Epithelial cell of proximal tubule (primary cell): ENCODE data around the gene LGI2. TPM values are rescaled to one million over a fixed set of nuclear protein-coding genes. Genes with fewer than 3 reads are reported as not detected.
"Not testable (repeated sequence)": the region's sequence is repeated elsewhere in the genome, so short reads cannot be mapped to it uniquely, and the experiment has no call there.

Experiments
- DNase-seq: peaks from one replicate; pipeline ENCODE4 v3.0.0-alpha.2; 2011; ENCODE audit warnings: low read depth
- H3K4me3 ChIP-seq: 2 replicates; pipeline ENCODE4 v1.5.1; 2011; ENCODE audit warnings: low read depth, mild to moderate bottlenecking, low read length
- total RNA-seq: library from RNA; depleted of rRNA; stranded (reverse); fragments of >200 nt; gene quantifications from 2 replicates; pipeline ENCODE4 v1.2.3, GENCODE V29; 2015
- TF ChIP-seq, protein P1 (sequence below): conservative IDR thresholded peaks from 2 replicates; pipeline ENCODE4 v1.5.1; 2012; ENCODE audit warnings: low read depth, mild to moderate bottlenecking, low read length

The LGI2 gene
- total RNA-seq, 1 donor from 2014 or later = 2.5 TPM

DNA sequence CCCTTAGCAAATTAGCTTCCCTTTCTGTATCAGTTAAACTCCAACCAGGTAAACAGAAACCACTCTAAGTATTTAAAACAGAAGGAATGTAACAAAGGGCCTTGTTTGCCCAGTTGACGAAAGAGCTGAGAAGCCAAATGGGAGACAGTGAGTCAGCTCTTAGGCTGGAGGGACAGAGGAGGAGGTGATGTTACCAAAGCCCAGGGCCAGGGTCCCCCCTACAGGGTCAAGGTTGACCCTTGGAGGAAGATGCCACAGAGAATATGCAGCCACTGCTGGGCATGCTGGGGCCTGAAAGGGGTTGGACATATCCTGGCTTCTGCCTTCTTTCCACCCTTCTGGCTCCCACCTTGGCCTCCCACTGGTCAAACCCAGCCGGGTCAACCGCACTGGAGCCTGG is 38.3 kb upstream of the LGI2 start:
- TF ChIP-seq, protein P1, sequence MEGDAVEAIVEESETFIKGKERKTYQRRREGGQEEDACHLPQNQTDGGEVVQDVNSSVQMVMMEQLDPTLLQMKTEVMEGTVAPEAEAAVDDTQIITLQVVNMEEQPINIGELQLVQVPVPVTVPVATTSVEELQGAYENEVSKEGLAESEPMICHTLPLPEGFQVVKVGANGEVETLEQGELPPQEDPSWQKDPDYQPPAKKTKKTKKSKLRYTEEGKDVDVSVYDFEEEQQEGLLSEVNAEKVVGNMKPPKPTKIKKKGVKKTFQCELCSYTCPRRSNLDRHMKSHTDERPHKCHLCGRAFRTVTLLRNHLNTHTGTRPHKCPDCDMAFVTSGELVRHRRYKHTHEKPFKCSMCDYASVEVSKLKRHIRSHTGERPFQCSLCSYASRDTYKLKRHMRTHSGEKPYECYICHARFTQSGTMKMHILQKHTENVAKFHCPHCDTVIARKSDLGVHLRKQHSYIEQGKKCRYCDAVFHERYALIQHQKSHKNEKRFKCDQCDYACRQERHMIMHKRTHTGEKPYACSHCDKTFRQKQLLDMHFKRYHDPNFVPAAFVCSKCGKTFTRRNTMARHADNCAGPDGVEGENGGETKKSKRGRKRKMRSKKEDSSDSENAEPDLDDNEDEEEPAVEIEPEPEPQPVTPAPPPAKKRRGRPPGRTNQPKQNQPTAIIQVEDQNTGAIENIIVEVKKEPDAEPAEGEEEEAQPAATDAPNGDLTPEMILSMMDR = no peak
- DNase-seq = no peak
- no peak overlapping the region for H3K4me3 ChIP-seq

DNA sequence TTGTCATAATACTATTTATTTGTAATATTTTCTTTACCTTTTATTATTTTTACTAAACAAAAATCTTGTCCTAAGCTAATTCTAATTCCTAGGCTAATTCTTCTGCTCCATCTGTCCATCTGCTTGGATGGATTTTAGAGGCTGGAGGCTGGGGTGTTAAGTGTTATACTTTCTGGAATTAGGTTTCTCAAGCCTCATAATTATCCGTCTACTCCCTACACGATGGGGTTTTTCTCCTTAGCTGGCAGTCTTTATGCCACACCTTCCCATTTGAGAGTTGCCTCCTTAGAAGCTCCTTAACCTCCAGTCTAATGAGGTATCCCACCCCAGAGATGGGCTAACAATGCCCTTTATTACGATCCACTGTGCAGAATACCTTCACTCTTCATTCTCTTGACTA is 37.6 kb upstream of the LGI2 start:
- H3K4me3 ChIP-seq = no peak overlapping the region
- TF ChIP-seq, protein P1 = no peak
- no peak for DNase-seq

DNA sequence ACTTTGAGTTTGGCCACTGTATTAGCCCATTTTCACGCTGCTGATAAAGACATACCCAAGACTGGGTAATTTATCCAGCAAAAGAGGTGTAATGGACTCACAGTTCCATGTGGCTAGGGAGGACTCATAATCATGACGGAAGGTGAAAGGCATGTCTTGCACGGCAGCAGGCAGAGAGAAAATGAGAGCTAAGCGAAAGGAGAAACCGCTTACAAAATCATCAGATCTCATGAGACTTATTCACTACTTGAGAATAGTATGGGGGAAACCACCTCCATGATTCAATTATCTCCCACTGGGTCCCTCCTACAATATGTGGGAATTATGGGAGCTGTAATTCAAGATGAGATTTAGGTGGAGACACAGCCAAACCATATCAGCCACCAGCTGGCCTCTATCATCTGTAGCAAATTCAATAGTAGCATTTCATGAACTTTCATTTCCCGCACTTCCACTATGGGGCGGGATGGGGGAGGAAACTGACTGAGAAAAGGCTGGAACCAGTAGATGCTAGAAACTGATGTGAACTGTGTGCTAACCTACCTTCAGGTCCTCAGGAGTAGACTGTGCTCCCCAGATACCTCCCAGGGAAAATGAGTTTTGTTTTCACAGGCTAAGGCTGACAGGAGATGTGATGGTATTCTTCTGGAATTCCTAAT is 35.3 kb upstream of the LGI2 start:
- peak; percentile 19 for DNase-seq
- TF ChIP-seq, protein P1 = no peak

DNA sequence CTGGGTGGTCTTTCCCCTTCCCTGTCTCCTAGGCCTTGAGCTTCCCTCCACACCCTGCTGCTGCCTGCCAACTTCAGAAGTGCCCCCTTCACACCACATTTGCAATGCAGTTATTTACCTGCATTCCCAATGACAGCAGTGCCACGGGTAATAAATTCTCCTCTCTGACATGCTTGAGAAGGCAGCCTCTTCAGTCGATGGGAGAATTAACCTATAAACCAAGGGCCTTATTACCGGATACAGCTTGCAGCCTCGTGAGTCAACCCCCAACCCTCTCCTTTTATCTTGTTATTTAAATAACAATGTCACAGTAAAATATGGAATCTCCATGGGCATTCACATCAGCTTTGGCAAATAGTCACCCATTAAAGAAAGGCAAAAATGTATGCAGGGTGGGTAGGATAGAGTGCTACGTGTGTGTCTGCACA is 34.7 kb upstream of the LGI2 start:
- peak; percentile 23 for DNase-seq
- TF ChIP-seq, protein P1 = no peak
- no peak overlapping the region for H3K4me3 ChIP-seq

More for the DNA sequence above, 35.3 kb upstream of the LGI2 start:
- H3K4me3 ChIP-seq = no peak overlapping the region

DNA sequence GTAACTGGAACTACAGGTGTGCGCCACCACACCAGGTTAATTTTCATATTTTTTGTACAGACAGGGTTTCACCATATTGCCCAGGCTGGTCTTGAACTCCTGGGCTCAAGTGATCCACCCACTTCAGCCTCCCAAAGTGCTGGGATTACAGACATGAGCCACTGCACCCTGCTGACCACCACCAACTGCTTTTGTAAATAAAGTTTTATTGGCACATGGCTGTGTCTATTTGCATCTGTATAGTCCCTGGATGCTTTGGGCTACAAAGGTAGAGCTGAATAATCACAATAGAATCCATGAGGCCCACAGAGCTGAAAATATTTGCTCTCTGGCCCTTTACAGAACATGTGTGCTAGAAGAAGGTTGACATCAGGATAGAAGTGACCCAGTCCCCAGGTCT is 33.7 kb upstream of the LGI2 start:
- H3K4me3 ChIP-seq, DNase-seq: not testable (repeated sequence)

DNA sequence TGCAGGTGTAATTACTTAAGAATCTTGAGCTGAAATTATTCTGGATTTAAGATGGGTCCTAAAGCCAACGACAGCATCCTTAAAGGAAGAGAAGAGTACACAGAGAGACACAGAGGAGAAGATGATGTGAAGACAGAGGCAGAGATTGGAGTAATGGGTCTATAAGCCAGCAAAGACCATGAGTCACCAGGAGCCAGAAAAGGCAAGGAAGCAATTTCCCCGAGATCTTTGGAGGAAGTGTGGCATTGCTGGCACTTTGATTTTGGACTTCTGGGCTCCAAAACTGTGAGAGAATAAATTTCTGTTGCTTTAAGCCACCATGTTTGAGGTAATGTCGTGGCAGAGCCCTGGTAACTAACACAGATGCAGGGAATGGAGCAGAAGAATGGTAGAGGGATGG is 32.4 kb upstream of the LGI2 start:
- TF ChIP-seq, protein P1 = no peak
- no peak for DNase-seq
- H3K4me3 ChIP-seq = no peak overlapping the region

DNA sequence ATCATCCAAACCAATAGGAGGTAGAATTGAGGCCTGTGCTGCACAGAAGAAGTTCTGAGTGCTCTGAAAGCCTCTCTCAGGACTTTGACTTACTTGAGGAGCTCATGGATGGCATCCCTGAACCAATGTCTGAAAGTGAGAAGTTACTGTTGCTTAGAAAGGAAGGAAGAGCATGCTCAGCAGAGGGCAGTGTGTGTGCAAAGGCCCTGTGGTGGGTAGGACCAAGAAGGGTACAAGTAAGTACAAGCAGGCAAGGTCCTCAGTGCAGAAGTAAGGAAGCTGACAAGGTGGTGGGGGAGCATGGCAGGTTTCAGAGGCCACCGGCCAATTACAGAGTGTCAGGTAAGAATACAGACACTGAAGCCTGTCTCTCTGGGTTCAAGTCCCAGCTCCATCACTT is 31.4 kb upstream of the LGI2 start:
- TF ChIP-seq, protein P1 = no peak
- DNase-seq = no peak
- H3K4me3 ChIP-seq = no peak overlapping the region
